ENCODE data around the gene MAN1A2.
"Not testable (repeated sequence)": the region's sequence is repeated elsewhere in the genome, so short reads cannot be mapped to it uniquely, and the experiment has no call there.

Gene MAN1A2

DNA sequence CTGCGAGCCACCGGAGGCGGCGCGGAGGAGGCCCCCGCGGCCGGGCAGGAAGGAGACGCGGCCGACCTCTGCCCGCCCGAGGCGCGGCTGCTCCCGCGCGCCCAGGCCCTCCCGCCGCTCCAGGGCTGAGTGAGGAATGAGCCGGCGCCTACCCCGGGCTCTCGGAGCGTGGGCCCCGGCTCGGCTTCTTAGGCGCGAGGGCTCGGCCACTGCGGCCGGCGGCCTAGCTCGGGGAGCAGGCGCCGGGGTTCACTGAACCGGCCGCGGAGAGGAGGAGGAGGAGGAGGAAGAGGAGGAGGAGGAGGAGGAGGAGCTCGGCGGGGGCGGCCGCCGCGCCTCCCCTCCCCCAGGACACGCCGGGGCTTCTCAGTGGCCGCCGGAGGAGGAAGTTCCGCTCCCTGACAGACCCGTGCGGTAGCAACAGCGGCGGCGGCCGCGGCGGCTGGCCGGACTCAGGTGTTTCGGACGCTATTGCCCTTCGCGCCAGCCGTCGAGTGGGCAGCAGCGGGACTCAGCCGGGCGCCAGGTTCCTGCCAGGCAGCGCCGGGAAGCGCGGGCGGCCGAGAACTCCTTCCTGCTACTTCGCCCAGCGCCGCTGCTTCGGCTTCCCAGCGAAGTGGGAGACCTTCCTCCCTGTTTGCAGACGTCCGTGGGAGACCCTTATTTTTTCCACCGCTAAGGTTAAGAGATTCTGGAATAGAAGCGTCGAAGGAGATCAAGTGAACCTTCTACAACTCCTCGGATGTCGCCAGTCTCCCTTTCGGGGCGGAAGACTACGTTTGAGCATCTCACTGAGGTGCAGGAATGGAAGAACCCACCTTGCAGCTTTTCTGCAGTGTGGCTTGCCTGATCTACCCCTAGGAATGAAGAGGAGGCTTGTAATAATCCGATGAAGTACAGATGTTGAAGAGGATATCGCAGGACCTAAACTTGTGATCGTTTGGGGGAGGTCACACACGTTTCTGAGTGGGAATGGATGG lies at the start of gene MAN1A2:
MAN1A2 (plus strand) TSS at position 404 of the 980 bp plus-strand sequence. CDS start 735 bp downstream, outside the sequence.
- DNase-seq (ENCODE audit: low read depth): peak; percentile 69

DNA sequence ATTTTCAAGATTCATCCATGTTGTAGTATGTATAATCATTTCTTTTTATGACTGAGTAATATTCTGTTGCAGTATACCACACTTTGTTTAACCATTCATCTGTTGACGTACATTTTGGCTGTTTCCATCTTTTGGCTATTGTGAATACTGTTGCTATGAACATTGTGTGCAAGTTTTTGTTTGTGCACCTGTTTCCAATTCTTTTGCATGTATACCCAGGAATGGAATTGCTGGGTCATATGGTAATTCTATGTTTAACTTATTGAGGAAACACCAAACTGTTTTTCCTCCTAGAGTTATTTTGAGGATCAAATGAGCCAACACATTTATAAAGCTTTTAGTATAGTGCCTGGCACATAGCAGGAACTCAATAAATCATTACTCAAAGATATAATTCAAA lies 49.2 kb upstream of the MAN1A2 start:
- no peak for DNase-seq (ENCODE audit: low read depth)

DNA sequence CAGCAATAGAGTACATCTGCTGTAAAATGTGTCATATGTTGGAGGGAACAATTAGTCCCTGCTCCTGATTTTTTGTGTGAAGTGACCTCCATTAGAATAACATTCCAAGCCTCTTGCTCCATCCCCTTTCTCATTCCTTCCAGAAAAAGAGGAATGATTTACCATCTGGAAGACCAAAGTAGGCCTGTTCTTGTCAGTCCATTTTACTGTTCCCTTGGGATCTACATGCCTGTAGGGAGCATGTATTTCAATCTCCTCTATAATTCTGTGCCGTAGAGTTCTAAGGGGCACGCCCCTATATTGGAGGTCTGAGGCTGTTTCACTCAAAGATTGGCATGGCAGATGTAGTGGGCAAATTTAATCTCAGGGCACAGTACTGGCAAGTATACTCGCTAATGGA lies 48.8 kb upstream of the MAN1A2 start:
- no peak for DNase-seq (ENCODE audit: low read depth)

DNA sequence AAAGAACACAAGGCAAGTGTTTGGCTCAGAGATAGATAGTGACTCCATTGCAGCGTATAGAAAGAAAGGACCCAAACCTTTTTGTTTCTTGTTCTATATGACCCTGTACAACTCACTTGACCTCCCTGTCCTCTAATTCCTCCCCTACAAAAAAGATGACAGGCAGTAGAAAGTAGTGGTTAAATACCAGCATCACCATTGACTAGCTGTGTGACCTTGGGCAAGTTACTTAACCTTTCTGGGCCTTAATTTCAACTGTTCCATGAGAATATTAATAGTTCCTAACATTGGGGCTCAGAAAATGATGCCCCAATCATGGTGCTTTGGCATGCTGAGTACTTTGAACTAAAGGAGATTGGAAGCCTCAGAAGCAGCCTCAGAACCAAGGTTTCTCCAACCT lies 46.7 kb upstream of the MAN1A2 start:
- DNase-seq (ENCODE audit: low read depth): no peak

DNA sequence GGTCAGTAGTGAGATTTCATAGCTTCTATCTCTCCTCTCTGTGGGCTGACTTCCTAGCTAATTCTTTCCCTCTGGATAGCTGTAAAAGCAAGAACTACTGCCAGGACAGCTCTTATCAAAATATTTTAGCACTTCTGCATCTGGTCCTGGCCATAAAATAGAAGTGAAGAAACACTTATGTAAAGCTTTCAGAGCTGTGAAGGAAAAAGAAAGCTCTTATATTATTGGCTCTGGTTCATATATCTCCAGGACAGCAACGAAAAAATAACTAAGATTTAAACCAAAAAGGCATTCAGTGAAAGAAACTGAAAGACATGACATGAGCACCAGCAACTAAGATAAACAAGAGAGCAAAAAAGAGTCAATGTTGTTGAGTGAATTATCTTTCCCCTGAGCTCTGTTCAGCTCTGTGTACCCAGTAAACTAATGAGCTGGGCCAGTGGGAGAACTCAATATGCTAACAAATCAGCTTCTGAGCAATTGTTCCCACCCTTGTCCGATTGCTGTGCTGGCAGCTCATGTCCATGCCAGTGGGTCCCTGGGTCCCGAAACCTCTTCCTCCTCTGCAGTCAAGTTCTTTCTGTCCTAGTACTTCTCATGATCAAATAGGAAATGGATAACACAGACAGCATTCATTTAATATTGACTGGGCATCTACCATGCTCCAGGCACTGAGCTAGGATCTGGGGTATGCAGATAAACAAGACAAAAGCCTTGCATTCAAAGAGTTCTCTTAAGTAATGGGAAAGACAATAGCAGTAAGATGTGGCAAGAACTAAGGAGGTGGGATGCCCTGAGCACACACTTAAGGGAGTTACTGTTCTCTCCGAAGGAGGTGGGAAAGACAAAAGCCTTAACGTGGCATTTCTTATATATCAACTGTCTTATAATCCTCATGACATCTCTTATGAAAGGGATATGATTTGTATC lies 45.3 kb upstream of the MAN1A2 start:
- DNase-seq (ENCODE audit: low read depth): no peak

DNA sequence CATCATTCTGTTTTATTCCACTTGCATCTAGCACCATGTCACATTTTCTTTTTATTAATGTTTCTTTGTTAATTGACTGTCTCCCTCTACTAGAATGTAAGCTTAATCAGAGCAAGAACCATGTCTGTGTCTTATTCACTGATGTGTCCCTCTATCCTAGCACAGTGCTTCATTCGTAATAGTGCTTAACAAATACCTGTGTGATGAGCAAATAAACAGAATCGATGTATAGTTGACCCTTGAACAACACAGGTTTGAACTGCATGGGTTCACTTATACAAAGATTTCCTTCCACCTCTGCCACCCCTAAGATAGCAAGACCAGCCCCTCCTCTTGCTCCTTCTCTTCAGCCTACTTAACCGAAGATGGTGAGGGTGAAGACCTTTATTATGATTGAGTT lies 42.9 kb upstream of the MAN1A2 start:
- DNase-seq (ENCODE audit: low read depth): no peak

DNA sequence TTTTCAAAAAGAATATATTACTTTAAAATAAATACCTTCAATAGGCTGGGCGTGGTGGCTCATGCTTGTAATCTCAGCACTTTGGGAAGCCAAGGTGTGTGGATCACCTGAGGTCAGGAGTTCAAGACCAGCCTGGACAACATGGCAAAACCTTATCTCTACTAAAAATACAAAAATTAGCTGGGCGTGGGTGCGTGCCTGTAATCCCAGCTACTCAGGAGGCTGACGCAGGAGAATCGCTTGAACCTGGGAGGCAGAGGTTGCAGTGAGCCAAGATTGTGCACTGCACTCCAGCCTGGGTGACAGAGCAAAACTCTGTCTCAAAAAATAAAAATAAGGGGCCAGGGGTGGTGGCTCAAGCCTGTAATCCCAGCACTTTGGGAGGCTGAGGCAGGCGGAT lies 41.2 kb upstream of the MAN1A2 start:
- DNase-seq (ENCODE audit: low read depth): not testable (repeated sequence)

DNA sequence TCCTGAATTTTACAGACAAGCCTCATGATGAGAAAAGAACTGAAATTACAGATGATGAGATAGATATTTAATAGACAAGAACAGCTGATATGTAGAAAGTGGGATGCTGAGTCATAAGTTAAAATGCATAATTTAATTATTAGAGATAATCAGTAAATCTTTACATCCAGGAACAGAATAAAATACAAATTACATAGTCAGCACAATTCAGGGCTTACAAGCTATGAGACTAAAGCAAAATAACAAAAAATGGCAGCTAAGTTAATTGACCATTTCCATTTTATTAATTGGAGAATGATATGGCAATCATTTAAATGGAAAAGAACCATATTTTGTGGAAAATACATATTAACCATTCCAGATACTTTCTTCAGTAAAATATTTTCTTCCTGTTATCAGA lies 40.2 kb upstream of the MAN1A2 start:
- no peak for DNase-seq (ENCODE audit: low read depth)

DNA sequence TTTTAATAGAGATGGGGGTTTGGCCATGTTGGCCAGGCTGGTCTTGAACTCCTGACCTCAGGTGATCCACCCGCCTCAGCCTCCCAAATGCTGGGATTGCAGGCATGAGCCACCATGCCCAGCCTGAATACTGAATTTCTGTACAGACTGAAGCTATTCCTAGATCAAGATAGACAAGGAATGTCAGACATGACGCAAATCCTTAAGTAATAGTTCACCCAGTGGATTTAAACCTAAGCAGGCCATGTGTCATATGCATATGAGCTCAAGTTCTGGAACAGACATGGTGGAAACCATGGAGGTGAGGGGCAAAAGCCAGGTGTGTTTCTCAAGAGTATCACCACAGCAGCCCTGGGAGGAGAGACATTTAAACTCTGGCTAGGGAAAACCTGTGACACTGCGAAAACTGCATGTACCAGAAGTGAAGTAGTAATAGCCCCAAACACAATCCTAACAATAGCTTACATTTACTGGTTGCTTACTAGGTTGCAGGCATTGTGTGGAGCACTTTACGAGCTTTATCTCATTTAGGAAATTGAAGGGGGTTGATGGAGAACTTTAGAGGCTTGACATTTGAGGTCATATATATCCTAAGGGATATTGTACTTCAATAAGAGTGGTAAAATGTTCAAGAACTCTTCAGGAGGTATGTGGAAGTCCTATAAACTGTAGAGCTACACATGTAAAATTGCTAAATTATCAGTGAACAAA lies 31.7 kb upstream of the MAN1A2 start:
- DNase-seq (ENCODE audit: low read depth): no peak

DNA sequence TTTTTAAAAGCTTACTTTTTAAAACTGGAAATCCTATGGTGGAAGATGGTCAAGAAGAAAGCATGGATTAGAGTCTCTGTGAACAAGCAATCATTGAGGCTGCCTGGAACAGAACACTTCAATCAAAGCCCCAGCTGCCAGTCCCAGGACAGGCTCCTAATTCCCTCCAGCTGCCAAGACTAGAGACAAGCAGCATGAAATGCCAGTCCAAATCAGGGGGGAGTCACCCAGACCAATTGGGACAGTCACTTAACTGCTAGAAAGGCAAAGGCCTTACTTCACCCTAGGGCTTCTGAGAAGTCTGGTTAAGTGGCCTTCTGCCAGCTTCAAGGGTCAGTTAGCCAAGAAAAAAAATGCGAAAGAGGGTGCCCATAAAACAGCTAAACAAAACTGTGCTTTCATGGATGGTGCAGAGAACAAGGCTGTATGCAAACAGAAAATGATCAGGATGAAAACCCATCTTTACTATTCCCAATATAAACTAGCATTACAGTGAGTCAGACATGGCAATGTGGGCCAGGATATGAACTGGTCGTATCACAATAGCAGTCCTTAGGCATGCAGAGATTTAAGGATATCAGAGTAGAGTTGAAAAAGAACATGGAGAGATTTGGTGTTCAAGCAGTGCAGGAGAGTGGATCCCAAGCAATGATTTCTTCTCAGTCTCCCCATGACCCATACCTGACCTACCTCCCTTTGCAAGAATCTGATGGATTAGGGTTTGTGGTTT lies 31.0 kb upstream of the MAN1A2 start:
- no peak for DNase-seq (ENCODE audit: low read depth)

DNA sequence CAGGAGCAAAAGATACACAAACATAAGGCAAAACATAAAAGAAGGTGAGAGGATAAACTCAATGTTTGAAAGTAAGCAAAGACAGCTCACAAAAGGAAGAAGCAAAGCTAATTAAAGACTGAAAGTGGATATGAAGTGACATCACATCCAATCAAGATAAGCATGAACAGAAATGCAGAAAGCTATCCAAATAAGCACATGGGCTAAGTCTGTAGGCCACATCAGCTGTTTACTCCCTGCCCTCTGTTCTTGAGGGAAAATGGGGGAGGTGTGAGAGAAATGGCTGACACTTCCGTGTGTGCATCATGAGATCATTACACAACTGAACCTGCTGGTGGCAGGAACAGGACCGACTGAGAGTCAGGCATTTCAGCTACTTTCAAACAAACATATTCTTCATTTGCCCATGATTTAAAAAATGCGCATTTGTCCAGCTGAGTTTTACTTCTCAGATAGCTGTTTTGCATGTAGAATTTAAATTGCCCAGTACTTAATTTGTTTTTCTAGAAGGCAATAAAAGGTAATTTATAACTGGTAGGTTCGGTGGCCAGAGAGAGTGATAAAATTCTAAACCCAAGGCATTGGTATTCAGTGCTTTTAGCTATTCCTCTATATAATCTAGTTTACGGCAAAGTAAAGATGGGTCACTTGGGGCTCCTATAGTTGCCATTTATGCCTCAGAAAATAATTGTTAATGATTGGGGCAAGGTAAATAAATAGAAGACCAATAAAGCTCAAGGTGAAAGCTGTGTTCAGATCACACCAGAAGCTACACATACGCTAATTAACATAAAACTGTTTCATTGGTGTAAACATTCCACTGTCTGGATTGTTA lies 27.2 kb upstream of the MAN1A2 start:
- DNase-seq (ENCODE audit: low read depth): no peak

DNA sequence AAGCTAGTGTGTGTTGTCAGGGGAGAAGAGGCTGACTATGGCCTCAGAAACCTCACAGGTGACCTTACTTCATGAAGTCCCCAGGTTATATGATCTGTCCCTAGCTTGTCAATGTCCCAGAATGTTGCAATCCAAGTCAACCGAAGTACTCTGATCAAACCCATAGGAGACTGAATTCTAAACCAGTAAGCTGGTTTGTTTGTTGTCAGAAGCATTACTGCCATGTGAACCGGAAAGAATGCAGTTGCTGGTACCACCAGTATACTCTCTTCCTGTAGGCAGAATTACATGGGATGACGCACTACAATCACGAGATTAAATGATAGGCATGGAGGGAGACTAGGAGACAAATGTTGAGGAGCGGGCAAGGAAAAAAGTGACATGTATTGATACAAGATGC lies 26.1 kb upstream of the MAN1A2 start:
- no peak for DNase-seq (ENCODE audit: low read depth)

DNA sequence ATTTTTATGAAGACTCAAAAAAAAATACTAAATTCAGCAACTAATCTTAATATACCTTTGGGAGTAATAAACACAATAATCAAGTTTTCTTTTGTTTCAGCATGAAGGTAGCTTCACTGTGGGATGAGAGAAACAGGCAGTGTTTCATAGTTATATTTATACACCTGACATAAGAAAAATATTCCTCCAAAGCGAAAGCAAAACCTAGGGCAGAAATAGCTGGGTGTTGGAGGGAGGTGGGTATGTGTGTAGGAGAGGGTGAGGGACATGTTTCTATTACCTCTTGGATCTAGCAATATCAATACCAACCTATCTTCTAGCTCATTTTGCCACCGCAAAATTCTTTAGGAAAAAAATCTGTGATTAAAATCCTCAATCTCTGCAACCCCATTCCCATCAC lies 24.9 kb upstream of the MAN1A2 start:
- no peak for DNase-seq (ENCODE audit: low read depth)

DNA sequence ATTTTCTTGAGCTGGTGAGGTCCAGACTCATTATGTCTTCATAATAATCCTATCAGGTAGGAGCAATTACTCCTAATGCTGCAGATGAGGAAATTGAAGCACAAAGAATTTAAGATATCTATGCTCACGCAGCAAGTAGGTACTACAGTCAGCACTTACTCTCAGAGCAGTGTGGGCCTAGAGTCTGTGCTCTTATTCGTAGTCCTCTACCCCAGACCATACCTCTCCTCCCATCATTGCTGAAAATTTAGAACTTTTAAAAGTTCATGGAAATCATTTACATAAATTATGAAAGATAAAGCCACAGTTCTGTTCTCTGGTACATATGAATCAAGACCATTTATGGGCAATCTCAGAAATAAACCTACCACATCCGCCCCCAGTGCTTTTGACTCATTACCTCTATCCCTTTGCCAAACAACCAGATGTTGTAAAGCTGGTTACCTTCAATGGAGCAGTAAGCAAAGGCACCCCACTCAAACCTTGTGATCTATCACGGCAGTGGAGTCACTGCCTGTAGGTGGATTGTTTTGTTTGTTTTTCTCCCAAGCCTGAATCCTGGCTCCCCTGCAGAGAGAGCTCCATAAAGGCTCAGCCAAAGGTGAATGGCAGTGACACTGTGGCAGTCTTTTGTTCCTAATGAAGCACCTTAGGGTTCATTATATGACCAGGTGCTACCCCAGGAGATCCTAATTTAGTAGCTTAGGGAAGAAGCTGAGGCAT lies 20.9 kb upstream of the MAN1A2 start:
- DNase-seq (ENCODE audit: low read depth): no peak

DNA sequence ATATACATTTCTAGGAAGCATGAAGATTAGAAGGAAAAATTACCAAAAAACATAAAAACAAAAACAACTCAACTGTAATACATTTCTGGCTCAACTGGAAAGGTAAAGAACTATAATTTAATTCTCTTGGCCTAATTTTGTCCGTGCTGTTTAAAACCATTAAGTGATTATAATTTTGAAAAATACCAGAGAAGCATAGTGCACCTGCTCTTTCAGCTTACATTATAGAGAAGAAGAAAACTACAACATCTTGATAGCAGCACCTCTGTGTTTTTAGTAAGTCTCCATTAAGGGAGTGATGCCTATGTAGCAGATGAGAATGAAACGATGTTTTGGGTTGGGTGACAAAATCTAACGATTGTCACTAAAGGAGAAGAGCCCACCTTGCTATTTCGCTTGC lies 19.3 kb upstream of the MAN1A2 start:
- no peak for DNase-seq (ENCODE audit: low read depth)

DNA sequence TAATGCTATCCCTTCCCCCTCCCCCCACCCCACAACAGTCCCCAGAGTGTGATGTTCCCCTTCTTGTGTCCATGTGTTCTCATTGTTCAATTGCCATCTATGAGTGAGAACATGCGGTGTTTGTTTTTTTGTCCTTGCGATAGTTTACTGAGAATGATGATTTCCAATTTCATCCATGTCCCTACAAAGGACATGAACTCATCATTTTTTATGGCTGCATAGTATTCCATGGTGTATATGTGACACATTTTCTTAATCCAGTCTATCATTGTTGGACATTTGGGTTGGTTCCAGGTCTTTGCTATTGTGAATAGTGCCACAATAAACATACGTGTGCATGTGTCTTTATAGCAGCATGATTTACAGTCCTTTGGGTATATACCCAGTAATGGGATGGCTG lies 14.6 kb upstream of the MAN1A2 start:
- DNase-seq (ENCODE audit: low read depth): not testable (repeated sequence)

DNA sequence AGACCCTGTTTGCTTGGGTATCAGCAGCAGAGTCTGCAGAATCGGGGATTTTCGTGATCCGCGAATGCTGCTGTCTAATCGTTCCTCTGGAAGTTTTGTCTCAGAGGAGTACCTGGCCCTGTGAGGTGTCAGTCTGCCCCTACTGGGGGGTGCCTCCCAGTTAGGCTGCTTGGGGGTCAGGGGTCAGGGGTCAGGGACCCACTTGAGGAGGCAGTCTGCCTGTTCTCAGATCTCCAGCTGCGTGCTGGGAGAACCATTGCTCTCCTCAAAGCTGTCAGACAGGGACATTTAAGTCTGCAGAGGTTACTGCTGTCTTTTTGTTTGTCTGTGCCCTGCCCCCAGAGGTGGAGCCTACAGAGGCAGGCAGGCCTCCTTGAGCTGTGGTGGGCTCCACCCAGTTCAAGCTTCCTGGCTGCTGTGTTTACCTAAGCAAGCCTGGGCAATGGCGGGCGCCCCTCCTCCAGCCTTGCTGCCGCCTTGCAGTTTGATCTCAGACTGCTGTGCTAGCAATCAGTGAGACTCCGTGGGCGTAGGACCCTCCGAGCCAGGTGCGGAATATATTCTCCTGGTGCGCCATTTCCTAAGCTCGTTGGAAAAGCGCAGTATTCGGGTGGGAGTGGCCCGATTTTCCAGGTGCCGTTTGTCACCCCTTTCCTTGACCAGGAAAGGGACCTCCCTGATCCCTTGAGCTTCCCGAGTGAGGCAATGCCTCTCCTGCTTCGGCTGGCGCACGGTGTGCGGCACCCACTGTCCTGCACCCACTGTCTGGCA lies 9.2 kb upstream of the MAN1A2 start:
- not testable (repeated sequence) for DNase-seq (ENCODE audit: low read depth)

DNA sequence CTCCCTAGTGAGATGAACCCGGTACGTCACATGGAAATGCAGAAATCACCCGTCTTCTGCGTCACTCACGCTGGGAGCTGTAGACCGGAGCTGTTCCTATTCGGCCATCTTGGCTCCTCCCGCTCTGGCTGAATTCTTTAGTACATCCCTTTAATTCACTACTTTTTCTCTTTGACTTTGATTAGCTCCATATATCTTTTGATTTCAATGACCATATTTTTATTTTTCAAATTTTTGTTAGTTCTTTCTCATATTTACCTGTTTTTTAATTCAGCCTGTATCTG lies 8.7 kb upstream of the MAN1A2 start:
- not testable (repeated sequence) for DNase-seq (ENCODE audit: low read depth)

DNA sequence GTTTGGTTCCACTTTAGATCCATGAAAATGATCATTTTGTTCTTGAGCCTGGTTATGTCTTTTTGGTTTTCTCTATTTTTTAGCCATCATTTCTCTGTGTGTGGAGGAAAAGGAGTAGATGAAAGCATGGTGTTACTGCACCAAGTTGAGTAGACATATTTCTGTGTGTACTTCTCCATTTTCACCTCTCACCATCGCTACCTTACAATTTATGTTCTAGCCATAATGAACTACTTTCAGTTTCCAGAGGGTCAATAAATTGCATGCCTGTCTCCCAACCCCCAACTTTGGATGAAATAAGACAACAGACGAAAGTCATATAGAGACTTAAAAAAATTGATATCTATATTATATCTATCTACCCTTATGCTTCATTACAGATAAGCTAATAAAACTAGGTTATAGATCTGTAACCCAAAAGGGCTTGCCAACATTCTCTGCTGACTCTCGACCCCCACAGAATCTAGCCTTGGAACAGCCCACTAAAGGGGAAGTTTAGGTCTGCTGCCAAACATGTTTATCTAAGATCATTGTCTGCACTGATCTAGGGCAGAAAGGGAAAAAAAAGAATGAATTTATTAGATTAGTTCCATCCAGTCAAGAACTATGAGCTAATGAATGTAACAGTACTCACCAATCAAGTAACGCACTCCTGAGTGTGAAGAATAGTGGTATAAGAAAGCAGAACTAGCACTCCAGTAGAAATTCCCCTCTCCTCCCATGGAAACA lies 7.5 kb upstream of the MAN1A2 start:
- DNase-seq (ENCODE audit: low read depth): no peak

Data from activated T-cell treated with anti-CD3 and anti-CD28 coated beads for 48 hours (primary cell).